GM12878 (cell line): ENCODE results near the gene FAS. TPM values are rescaled to one million over a fixed set of nuclear protein-coding genes. Genes with fewer than 3 reads are reported as not detected.

Experiments used
- ATAC-seq: fragments of 200-7000 bp; cut with Tn5 transposase; 3 replicates; pipeline ENCODE4 v1.9.1; 2020; ENCODE audit warnings: mild to moderate bottlenecking, moderate library complexity
- BruUV-seq: library from RNA; stranded (reverse); fragments of 400-500 nt; replicated peaks from 2 replicates; lab custom pipeline; 2021; lab: Mats Ljungman, UMichigan
- CTCF ChIA-PET: fragments of 300-600 bp; sonication (Branson Sonifier 250); formaldehyde crosslinking; extraction: SDS; loops from one replicate; lab custom pipeline; 2021; ENCODE audit warnings: inconsistent platforms; lab: Yijun Ruan, JAX
- POLR2A ChIA-PET: fragments of 350-600 bp; formaldehyde crosslinking; extraction: SDS; loops from one replicate; lab custom pipeline; 2021; ENCODE audit warnings: inconsistent platforms; lab: Charles Lee
- RAD21 ChIA-PET: fragments of 300-600 bp; sonication (Branson Sonifier 250); formaldehyde crosslinking; loops from one replicate; lab custom pipeline; 2023; ENCODE audit warnings: antibody characterized with exemption; ENCODE audit not compliant: unreplicated experiment; lab: Charles Lee
- SMC1A ChIA-PET: fragments of 300-600 bp; sonication (Branson Sonifier 250); formaldehyde crosslinking; loops from one replicate; lab custom pipeline; 2023; ENCODE audit not compliant: unreplicated experiment, uncharacterized antibody; lab: Charles Lee
- DNase-seq: peaks from one replicate; pipeline ENCODE4 v3.0.0-alpha.2; 2011; ENCODE audit warnings: low read depth, low spot score
- FAIRE-seq: peaks from 3 replicates; lab custom pipeline; 2011; peaks lifted over from hg19 to GRCh38; lab: Jason Lieb, UNC
- H2AFZ ChIP-seq: 2 replicates; pipeline ENCODE4 v1.6.0; 2011; ENCODE audit warnings: low read depth, low read length, control low read depth; ENCODE audit not compliant: control insufficient read depth
- H3K27ac ChIP-seq: 2 replicates; pipeline ENCODE4 v1.5.1; 2011; ENCODE audit warnings: control low read depth; ENCODE audit not compliant: control insufficient read depth, insufficient read depth
- H3K27me3 ChIP-seq, 2 experiments: replicated peaks in 1 of 2; 2 replicates each; pipeline versions ENCODE4 v1.6.0 to v1.6.1; 2011; ENCODE audit warnings: low read length in 1 of 2; ENCODE audit not compliant: control insufficient read depth in 2 of 2, insufficient read depth in 2 of 2
- H3K36me3 ChIP-seq, 2 experiments: 2 replicates each; pipeline ENCODE4 v1.5.1; 2011; ENCODE audit warnings: low read length in 1 of 2; ENCODE audit not compliant: control insufficient read depth in 2 of 2, insufficient read depth in 2 of 2
- H3K4me1 ChIP-seq: 2 replicates; pipeline ENCODE4 v1.6.1; 2011; ENCODE audit warnings: mild to moderate bottlenecking, low read length, moderate library complexity, mixed read lengths; ENCODE audit not compliant: control insufficient read depth, insufficient read depth
- H3K4me2 ChIP-seq: 2 replicates; pipeline ENCODE4 v1.6.0; 2011; ENCODE audit warnings: control low read depth; ENCODE audit not compliant: control insufficient read depth, insufficient read depth
- H3K4me3 ChIP-seq: fragments of 200-600 bp; sonication (generic); 2 replicates; pipeline ENCODE4 v1.5.1; 2016
- H3K79me2 ChIP-seq: 2 replicates; pipeline ENCODE4 v1.6.0; 2011; ENCODE audit warnings: low read length; ENCODE audit not compliant: control insufficient read depth, insufficient read depth
- H3K9ac ChIP-seq: 2 replicates; pipeline ENCODE4 v1.8.0; 2011; ENCODE audit warnings: low read length, control low read depth, mixed read lengths; ENCODE audit not compliant: control insufficient read depth, insufficient read depth
- H3K9me3 ChIP-seq: replicated peaks from 3 replicates; pipeline ENCODE4 v1.5.1; 2011; ENCODE audit warnings: mild to moderate bottlenecking, low read length; ENCODE audit not compliant: control insufficient read depth, insufficient read depth
- H4K20me1 ChIP-seq: 2 replicates; pipeline ENCODE4 v1.6.0; 2011; ENCODE audit not compliant: control insufficient read depth, insufficient read depth
- CHD4 ChIP-seq: fragments of 200-600 bp; sonication (generic); IDR thresholded peaks from 2 replicates; pipeline ENCODE4 v1.6.1; 2016; ENCODE audit warnings: mild to moderate bottlenecking
- DPF2 ChIP-seq: fragments of 450-650 bp; IDR thresholded peaks from 2 replicates; pipeline ENCODE4 v1.6.1; 2017; ENCODE audit warnings: mild to moderate bottlenecking
- EZH2 ChIP-seq: IDR thresholded peaks from 2 replicates; pipeline ENCODE4 v1.6.1; 2012; ENCODE audit warnings: low read depth, mild to moderate bottlenecking, control low read depth, inconsistent platforms, low read length, borderline replicate concordance; ENCODE audit not compliant: control insufficient read depth
- IKZF1 ChIP-seq: fragments of 450-650 bp; conservative IDR thresholded peaks from 2 replicates; pipeline ENCODE4 v1.6.1; 2017; ENCODE audit warnings: antibody characterized with exemption, mild to moderate bottlenecking
- JUNB ChIP-seq: IDR thresholded peaks from 2 replicates; pipeline ENCODE4 v1.6.1; 2016; ENCODE audit warnings: antibody characterized with exemption, mild to moderate bottlenecking
- MTA2 ChIP-seq: fragments of 450-650 bp; IDR thresholded peaks from 2 replicates; pipeline ENCODE4 v1.6.1; 2016; ENCODE audit warnings: low read depth, mild to moderate bottlenecking, moderate library complexity
- MXI1 ChIP-seq: fragments of 150-350 bp; IDR thresholded peaks from 2 replicates; pipeline ENCODE4 v1.6.1; 2011; ENCODE audit warnings: low read depth, mild to moderate bottlenecking, inconsistent platforms, low read length, improper control_type of control experiment
- NFYA ChIP-seq: IDR thresholded peaks from 2 replicates; pipeline ENCODE4 v1.6.1; 2011; ENCODE audit warnings: low read depth, mild to moderate bottlenecking, low read length, improper control_type of control experiment, borderline replicate concordance
- POLR2AphosphoS2 ChIP-seq: IDR thresholded peaks from 2 replicates; pipeline ENCODE4 v1.6.1; 2011; ENCODE audit warnings: low read depth, mild to moderate bottlenecking, low read length, improper control_type of control experiment, moderate library complexity
- SREBF1 ChIP-seq: IDR thresholded peaks from 2 replicates; pipeline ENCODE4 v1.6.1; 2012; ENCODE audit warnings: mild to moderate bottlenecking, low read length
- TCF12 ChIP-seq: IDR thresholded peaks from 2 replicates; pipeline ENCODE4 v1.6.1; 2011; ENCODE audit warnings: low read depth, mild to moderate bottlenecking, low read length
- YY1 ChIP-seq: IDR thresholded peaks from 2 replicates; pipeline ENCODE4 v1.6.1; 2011; ENCODE audit warnings: low read depth, mild to moderate bottlenecking, low read length
- ZBTB4 ChIP-seq: fragments of 450-650 bp; formaldehyde crosslinking; IDR thresholded peaks from 2 replicates; pipeline ENCODE4 v1.4.0; 2022; ENCODE audit warnings: mild to moderate bottlenecking, moderate library complexity
- ZNF24 ChIP-seq: fragments of 450-650 bp; IDR thresholded peaks from 2 replicates; pipeline ENCODE4 v1.6.1; 2017; ENCODE audit warnings: antibody characterized with exemption, mild to moderate bottlenecking
- ZSCAN29 ChIP-seq: fragments of 450-650 bp; IDR thresholded peaks from 2 replicates; pipeline ENCODE4 v1.6.1; 2017; ENCODE audit warnings: mild to moderate bottlenecking, moderate library complexity
- WGBS: methylation state at CpG from one replicate; pipeline ENCODE4 v1.1.6; 2016; ENCODE audit warnings: low lambda C conversion rate; ENCODE audit not compliant: insufficient replicate concordance, insufficient coverage; ENCODE audit errors: missing lambda C conversion rate; 5-methylcytosine and 5-hydroxymethylcytosine counted together
- in situ Hi-C: fragments of 300-500 bp; cut with MboI; formaldehyde crosslinking; loops from 9 replicates; pipeline ENCODE4 v1.14.3; 2018; ENCODE audit warnings: mixed read lengths
- intact Hi-C: fragments of 100-400 bp; cut with micrococcal nuclease; formaldehyde crosslinking; loops from one replicate; pipeline ENCODE4 v1.14.2; 2022; ENCODE audit not compliant: unreplicated experiment
- polyA plus RNA-seq, 11 experiments: library from polyadenylated mRNA; depleted of rRNA in 4 of 11; unstranded in 6 of 11; stranded (reverse) in 5 of 11; fragments of >200 nt; fragmentation: Nextera tagmentation in 4 of 11; fragmentation: Illumina TruSeq in 1 of 11; extraction: Ambion mirVana in 4 of 11; extraction: Trizol in 1 of 11; gene quantifications; 1 replicate in 1 of 11; 2 replicates in 10 of 11; pipeline versions ENCODE4 v1.2.1 to v1.2.3, GENCODE V29; 2011 to 2016; ENCODE audit warnings: inconsistent platforms in 2 of 11, missing spikeins in 2 of 11, low read depth in 1 of 11
- total RNA-seq, 4 experiments: library from RNA; depleted of rRNA in 3 of 4; stranded (reverse); fragments of >200 nt in 3 of 4; fragmentation: Illumina TruSeq in 1 of 4; extraction: Trizol in 1 of 4; gene quantifications; 2 replicates each; pipeline versions ENCODE4 v1.2.1 to v1.2.3, GENCODE V29; 2013 to 2021
- TF ChIP-seq, protein P1 (sequence below): fragments of 450-650 bp; IDR thresholded peaks from 2 replicates; pipeline ENCODE4 v1.6.1; 2014; ENCODE audit warnings: mild to moderate bottlenecking

The FAS gene
- total and polyA plus RNA-seq, 10 of the 15 experiments (the other 5 are each of a cell fraction or from before 2014, with no cell fraction given) = 50.1 to 147 (median 69.9) TPM

DNA sequence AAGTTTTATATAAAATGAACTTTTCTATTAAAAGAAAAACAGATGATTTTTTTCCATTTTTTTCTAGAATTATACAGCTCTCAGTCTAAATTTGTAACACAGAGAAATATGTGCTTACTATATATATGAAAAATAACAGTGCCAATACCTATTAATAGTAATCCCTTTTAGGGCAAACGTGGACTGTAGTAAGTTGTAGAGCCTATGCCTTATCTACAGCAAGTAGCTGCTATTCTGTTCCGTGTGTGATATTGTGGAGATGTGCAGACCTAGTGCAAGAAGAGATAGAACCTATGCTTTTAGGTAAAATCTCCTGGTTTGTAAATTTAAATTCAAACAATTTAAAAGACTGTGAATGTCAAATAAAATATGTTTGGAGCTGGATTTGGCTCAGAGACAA is 72.9 kb downstream of the FAS start:
- FAIRE-seq = no peak
- H4K20me1 ChIP-seq = no peaks in the 10 kb centered on the region
- no TSS peak for BruUV-seq
- ChIA-PET POLR2A (no interaction called here), RAD21 (no interaction called here)
- H3K4me3 ChIP-seq = no peak overlapping the region
- in situ Hi-C loops = no loop called here
- no peak overlapping the region for H3K27ac ChIP-seq
- H3K9me3 ChIP-seq = no peaks in the 10 kb centered on the region
- WGBS = 62% methylated on average over 2 of the region's 2 CpGs
- H2AFZ ChIP-seq = no peak overlapping the region
- no peaks in the 10 kb centered on the region for H3K27me3 ChIP-seq
- H3K4me2 ChIP-seq = no peak overlapping the region
- no peak for TF ChIP-seq DPF2
- no peak for TF ChIP-seq SREBF1
- no peak for TF ChIP-seq IKZF1
- no peak for TF ChIP-seq EZH2
- no peak for TF ChIP-seq JUNB
- TF ChIP-seq MXI1 = no peak
- no peak for TF ChIP-seq MTA2
- no peak for TF ChIP-seq ZNF24
- no peak for TF ChIP-seq ZSCAN29
- TF ChIP-seq NFYA = no peak
- no peak for TF ChIP-seq CHD4
- TF ChIP-seq YY1 = no peak
- no peak for TF ChIP-seq TCF12
- TF ChIP-seq POLR2AphosphoS2 = no peak
- TF ChIP-seq ZBTB4 (CRISPR knock-in tag) = no peak
- TF ChIP-seq, protein P1, sequence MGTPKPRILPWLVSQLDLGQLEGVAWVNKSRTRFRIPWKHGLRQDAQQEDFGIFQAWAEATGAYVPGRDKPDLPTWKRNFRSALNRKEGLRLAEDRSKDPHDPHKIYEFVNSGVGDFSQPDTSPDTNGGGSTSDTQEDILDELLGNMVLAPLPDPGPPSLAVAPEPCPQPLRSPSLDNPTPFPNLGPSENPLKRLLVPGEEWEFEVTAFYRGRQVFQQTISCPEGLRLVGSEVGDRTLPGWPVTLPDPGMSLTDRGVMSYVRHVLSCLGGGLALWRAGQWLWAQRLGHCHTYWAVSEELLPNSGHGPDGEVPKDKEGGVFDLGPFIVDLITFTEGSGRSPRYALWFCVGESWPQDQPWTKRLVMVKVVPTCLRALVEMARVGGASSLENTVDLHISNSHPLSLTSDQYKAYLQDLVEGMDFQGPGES = no peak
- TF ChIP-seq, all 136 proteins: peak for 0
- Histone ChIP-seq H3K36me3 (no peaks in the 10 kb centered on the region), H3K4me1 (no peaks in the 10 kb centered on the region), H3K79me2 (no peaks in the 10 kb centered on the region), H3K9ac (no peak overlapping the region)
- no peak for ATAC-seq
- DNase-seq = no peak
- CTCF ChIA-PET = interaction anchor here (0.6 to 1.5 kb wide), 4 partner anchors 33 to 226 kb away, joined by 3 read pairs; no protein-coding TSS in a partner anchor
- SMC1A ChIA-PET = interaction anchor here (0.6 to 1.8 kb wide), 4 partner anchors 10 to 81 kb away, joined by 3 to 5 read pairs (median 3); no protein-coding TSS in a partner anchor
- intact Hi-C loops = no loop called here
